ENCODE results near the gene CD52.
A peak's percentile ranks its signal among the peaks of the same experiment; 100 is the strongest.

Gene CD52, protein sequence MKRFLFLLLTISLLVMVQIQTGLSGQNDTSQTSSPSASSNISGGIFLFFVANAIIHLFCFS

DNA sequence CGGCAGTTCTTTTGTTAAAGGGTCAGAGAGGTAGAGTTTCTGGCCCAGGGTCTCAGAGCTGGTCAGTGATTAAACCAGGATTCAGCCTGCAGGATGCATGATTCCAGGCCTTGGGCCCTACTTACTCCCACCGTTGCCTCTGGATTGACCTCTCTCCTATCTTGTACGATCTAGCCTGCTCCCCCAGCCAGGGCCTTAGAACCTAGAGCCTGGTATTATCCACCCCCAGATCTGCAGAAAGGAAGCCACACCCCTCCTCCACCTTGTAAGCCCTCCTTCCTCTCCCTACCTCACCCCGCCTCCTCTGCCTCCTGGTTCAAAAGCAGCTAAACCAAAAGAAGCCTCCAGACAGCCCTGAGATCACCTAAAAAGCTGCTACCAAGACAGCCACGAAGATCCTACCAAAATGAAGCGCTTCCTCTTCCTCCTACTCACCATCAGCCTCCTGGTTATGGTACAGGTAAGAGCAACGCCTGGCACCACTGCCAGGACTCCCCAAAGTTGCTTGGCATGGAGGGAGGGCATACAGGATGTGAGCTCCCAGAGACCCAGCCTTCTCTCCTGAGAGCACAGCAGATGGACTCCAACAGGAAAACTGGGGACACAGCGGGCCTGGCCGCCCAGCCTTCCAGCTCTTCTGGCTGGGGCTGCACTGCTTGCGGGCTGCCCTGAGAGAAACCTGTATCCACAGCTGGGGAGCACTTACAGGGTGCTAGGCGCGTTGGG lies at the start of gene CD52:
Gene CD52 (plus strand): TSS at position 347 of the 726 bp plus-strand sequence. CDS start 60 bp downstream, at position 407.
- peak; percentile 73 for DNase-seq

DNA sequence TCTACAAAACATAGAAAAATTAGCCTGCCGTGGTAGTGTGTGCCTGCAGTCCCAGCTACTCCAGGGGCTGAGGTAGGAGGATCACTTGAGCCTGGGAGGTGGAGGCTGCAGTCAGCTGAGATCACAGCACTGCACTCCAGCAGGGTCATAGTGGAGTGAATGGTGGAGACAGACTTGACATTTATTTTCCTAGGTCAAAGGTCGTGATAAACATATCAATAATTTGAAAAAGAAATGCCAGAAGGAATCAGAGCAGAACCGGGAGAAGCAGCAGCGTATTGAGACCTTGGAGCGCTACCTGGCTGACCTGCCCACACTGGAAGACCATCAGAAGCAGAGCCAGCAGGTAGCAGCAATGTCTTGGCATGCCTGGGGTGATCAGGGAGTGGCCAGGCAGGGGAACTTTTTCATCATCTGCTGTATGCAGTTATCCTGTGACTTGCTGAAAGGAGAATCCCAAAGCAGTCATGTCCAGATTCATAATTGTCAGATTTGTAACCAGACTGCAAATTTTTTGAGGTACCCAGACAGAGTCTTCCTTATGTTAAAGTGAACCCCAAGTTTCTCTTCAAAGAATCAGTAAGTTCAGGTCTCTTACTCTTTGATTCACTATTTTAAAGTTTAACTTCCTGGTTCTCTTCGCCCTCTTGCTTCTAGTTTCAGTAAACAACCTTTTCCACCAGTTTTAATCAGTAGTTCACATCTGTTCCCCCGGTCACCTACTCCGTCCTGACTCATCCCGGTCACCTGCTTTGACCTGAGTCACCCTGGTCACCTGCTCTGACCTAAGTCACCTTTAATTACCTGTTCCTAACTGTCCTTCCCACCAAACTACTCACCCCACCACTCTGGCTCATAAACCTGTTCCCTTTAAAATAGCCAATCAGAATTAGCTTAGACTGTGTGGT lies 49.2 kb upstream of the CD52 start:
- no peak for DNase-seq

DNA sequence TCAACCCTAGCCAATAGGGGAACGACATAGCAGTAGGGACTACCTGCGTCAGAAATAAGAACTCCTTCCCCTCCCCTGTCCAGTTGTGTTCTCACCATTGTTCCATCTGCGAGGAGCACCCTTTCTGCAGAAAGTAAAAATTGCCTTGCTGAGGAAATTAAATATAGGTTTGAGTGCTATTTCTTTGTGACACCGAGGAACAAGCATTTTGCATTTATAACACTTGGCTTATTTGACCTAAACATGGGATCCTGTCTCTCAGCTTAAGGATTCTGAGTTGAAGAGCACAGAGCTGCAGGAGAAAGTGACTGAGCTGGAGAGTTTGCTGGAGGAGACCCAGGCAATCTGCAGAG lies 48.6 kb upstream of the CD52 start:
- no peak for DNase-seq

DNA sequence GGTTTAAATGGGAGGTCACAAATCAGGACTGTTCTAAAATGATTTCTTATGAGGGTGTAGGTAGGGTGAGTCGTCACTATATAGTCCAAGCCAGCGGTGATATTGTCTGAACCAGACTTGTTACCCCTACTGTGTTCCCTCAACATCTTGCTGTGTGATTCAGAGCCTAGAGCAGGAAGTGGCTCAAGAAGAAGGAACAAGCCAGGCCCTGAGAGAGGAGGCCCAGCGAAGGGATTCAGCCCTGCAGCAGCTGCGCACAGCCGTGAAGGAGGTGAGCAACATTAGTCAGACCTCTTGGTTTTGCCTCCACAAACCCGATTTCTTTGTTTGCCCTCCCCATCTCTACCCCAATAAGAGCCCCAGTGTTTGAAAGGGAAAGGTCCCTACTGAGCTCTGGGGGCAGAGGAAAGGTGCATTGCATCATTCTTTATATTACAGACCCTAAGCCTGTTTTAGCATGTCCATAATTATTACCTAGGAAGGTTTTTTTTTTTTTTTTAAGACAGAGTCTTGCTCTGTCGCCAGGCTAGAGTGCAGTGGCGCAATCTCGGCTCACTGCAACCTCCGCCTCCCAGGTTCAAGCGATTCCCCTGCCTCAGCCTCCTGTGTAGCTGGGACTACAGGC lies 42.8 kb upstream of the CD52 start:
- DNase-seq, result no peak

DNA sequence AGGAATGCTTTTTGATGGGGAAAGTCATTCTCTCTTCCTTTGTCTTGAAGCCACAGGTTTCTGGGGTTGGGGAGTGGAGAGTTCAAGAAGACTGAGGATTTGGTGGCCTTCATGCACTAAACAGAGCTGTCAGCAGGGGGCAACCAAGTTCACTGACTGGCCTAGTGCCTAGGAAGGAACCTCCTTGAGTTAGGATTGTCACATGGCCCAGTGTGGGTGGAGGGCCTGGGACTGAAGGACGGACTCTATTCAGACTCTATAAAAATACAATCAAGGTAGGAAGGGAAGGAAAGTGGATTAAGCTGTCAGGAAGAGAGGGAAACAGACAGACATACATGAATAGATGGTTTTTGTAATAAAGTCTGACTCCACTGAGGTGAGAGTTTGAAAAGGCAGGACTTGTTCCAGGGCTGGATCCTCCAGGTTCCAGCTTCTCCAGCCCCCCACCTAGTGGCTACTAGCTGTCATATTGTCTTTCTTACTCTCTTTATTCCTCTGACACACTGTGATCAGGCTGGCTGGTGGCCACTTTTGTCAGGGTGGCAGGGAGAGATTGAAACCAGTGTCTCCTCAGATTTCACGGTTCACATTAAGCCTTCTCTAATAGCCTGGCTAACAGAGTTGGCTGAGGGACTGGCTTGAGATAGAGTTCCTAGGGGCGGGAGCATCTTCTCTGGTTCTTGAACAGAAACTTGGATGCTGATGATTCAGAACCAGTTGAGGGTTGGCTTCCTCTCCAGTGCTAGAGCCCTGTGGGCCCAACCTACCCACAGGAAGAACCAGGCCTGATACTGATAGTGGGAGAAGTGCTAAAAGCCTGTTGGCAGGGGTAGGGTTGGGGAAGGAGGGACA lies 42.0 kb upstream of the CD52 start:
- peak; percentile 78 for DNase-seq

DNA sequence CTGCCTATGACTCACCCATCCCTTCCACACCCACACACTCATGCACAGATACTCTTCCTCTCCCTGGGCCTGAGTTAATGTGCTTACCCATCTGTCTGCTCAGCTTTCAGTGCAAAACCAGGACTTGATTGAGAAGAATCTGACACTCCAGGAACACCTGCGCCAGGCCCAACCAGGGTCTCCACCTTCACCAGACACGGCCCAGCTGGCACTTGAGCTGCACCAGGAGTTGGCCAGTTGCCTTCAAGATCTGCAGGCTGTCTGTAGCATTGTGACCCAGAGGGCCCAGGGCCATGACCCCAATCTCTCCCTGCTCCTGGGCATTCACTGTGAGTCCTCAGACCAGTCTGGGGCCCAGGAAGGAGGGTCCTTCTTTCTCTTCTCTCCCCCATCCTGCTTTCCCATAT lies 41.3 kb upstream of the CD52 start:
- DNase-seq, result no peak

DNA sequence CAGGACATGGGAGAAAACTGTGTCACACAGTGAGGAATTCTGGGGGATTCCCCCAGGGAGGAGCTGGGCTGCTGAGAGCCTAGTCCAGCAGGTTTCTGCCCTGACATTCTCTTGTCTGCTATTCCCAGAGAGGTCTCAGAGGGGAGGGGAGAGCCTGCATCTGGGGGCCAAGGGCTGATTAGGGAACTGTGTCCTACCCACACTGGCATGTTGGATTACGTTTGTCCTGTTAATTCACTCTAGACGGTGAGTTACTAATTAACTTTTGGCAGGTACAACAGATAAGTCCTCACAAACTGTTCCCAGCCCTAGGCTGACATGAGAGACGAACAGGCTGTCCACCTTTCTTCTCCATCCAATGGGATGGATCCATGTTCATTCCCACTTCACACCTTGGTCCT lies 40.5 kb upstream of the CD52 start:
- DNase-seq, result no peak

DNA sequence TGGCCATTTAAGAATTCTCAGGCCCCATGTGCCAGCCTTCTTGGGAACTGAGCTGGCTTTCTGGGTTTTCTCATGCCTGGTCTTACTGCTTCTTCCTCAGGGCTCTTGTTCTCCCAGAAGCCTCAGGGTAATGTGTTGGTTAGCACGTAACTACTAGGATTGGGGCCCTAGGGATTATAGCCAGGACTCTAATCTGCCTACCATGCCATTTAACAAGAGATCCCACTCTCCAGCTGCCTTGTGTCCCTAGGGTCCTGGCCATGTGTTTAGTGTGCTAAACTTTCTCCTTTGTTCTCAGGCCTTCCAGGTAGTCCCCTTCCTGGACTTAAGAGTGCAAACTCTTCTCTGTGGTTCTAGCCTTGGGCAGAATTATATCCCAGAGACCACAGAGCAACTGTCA lies 40.0 kb upstream of the CD52 start:
- DNase-seq, result no peak

DNA sequence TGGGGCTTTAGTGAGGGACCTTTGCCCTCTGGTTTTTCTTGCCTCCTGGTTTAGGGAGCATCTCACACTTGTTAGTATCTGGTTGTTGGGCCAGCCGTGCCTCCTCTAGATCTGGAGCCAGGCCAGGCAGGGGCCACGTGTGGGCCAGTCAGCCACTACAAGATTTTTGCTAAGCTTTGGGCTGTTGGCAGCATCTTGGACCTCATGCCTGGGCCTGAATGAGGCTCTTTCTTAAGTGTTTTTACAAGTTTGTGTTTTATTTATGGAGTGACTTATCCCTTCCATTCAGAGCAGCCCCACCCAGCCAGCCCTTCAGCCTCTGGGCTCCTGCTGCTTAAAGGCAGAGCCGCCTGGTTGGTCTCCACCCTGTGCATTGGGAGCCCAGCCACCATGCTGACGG lies 39.5 kb upstream of the CD52 start:
- DNase-seq, result no peak

DNA sequence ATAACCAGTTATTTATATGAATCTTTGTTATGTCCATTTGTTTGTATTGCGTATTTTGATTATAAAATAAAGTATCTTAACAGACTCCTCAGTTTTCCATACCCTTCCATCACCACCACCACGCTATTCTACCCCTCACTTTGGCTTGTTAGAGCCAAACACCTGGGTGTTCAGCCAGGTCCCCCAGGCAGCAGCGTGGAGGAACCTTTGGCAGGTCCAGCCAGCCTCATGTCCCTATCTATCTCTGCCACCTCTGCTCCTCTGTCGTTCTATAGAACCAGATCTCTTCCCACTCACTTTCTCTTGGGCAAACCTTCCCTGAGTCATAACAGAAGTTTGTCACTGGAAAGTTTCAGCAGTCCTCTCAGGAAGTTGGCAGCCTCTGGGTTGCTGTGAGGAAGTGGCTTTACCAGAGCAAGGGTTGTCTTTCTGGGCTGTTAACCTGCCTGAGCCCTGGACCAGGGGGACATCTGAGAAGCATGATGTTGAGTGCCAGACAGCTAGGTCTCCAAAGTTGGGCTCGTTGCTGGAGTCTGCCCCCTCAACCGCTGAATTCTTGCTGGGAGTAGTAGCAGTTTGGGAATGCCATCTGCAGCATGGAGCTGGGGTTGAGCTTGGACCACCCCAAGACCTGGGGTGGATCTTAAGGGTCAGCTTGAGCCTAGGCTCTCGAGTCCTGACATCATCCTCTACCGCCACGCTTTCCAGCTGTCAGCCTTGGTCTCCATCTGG lies 38.9 kb upstream of the CD52 start:
- DNase-seq, result peak; percentile 58

DNA sequence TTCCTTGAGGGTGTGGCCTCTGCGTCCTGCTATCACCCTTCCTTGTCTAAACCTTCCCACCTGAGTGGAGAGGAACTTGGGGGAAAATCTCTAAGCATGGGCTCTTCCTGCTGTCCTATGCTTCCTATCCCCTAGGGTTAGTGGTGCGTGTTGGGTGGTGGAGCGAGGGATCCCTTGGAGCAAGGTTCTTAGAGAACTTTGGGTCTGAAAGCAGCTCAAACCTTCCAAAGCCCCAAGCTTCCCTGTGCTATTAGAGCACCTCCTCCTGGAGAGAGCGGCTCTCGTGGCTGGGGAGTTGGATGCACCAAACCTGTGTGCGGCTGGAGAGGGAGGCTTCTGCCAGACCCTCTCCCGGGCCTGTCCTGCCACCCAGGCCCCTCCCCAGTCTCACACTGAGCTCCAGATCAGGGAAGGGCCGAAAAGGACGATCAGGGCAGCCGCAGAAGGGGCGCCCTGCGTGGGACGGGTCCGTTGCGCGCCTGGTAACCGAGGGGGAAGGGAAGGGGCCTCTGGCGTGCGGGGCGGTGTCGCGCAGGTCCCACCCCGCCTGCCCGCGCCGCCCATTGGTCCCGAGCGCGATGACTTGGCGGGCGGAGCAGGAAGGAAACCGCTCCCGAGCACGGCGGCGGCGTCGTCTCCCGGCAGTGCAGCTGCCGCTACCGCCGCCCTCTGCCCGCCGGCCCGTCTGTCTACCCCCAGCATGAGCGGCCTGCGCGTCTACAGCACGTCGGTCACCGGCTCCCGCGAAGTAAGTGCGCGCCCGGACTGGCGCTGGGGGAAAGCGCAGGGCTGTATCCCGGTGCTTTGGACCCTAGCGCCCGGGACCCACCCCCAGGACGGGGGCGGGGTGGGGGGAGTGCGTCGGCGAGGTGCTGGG lies 38.1 kb upstream of the CD52 start, which contains the start of gene SH3BGRL3:
Gene SH3BGRL3 (plus strand): TSS at position 631 of the 877 bp plus-strand sequence. CDS start 70 bp downstream, at position 701.
- DNase-seq, result peak; percentile 84

DNA sequence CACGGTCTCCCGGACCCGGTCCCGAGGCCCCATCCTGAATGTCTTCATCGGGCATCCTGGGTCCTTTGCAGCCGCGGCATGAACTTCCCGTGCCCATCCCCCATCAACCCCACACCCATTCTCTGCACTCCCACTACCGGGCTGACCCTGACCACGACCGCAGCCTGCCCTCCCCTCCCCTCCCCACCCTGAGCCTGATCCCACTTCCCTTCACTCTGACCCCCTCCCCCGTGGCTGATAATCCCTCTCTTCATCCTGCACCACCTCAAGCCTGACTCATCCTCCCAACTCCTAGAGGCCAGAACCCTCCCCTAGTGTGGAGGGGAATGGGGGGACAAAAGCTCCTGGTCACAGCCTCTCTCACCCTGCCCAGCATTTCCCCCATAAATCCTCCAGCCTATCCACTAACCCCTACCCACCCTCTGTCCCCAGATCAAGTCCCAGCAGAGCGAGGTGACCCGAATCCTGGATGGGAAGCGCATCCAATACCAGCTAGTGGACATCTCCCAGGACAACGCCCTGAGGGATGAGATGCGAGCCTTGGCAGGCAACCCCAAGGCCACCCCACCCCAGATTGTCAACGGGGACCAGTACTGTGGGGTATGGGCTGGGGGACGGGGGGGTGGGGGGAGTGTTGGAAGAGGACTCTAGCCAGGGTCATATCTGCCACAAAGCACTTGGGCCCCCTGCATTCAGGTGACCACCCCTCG lies 37.3 kb upstream of the CD52 start:
- no peak for DNase-seq

DNA sequence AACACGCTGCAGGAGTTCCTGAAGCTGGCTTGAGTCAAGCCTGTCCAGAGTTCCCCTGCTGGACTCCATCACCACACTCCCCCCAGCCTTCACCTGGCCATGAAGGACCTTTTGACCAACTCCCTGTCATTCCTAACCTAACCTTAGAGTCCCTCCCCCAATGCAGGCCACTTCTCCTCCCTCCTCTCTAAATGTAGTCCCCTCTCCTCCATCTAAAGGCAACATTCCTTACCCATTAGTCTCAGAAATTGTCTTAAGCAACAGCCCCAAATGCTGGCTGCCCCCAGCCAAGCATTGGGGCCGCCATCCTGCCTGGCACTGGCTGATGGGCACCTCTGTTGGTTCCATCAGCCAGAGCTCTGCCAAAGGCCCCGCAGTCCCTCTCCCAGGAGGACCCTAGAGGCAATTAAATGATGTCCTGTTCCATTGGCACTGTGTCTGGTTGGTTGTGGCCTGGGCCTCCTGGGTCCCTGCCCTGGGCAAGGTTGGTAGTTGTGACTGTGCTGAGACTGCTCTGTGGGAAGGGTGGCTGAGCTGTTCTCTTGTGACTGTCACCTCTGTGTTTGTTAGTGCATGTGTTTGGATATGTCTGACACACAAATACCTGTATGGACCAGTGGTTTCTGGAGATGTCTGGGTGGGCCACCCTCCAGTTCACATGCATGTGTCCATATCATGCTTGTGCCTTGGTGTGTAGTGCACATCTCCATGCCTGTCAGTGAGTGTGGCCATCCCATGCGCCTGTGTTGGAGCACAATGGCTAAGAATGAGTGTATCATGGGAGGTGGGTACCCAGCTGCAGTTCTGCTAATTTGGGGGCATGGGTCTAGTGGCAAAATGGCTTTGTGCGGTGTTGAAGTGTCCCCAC lies 36.4 kb upstream of the CD52 start:
- no peak for DNase-seq

DNA sequence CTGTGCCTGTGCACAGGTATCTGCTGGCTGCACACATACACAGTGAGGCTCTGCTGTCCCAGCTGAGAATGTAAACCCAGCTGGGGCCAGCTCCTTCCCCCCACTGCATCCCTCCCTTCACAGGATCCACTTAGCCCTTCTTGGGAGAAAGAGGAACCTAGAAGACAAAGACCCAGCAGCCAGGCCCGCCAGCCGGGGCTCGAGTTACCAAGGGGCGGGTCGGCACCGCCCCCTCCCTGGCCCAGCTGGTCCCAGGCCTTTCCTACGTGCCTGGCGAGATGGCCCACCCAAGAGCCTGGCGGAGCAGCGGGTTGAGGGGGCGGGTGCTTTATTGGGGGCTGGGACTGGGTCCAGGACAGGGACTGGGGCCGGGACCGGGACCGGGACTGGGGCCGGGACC lies 35.8 kb upstream of the CD52 start:
- no peak for DNase-seq

DNA sequence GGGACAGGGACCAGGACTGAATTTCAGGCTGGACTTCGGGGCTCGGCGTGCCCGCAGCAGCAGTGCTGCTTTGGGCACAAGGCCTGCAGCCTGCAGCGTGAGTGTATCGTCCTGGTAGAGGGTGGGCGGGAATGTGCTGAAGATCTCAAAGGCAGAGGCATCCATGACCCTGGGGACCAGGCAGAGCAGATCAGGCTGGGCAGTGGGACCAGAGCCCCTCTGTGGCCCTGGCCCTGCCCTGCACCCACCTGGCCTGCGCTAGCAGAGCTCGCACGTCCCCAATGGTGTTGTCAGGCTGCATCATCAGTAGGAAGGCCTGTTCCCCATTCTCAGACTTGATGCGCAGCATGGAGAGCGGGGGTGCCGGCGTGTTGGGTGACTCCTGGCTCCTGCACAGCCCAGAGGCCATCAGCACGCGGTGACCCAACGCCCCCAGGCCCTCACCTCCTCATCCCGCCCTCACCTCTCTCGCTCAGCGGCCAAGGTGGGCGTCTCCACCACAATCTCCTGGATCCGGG lies 35.3 kb upstream of the CD52 start:
- no peak for DNase-seq

DNA sequence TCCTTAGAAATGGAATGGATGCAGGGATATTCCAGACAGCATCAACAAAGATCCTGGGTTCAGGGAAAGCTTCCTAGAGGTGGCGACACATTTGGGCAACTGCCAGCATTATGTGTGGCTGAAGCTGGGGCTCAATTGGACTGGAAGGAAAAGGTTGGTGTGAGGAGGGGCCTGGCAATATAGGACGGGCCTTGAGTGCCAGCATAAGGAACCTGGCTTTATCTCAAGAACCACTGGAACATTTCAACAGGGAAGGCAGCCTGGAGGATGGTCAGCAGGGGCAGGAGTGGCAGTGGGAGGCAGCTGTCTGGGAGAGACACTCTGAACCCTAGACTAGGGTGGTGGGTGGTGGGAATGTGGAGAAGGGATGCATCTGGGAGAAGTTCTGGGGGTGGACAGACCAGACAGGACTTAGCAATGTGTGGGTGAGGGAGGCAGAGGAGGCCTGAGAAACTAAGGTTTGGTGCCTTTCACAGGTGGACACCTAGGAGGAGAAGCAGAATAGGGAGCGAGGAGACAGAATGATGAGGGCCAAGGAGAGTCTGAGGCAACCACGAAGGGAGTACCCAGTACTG lies 34.4 kb upstream of the CD52 start:
- DNase-seq, result no peak

DNA sequence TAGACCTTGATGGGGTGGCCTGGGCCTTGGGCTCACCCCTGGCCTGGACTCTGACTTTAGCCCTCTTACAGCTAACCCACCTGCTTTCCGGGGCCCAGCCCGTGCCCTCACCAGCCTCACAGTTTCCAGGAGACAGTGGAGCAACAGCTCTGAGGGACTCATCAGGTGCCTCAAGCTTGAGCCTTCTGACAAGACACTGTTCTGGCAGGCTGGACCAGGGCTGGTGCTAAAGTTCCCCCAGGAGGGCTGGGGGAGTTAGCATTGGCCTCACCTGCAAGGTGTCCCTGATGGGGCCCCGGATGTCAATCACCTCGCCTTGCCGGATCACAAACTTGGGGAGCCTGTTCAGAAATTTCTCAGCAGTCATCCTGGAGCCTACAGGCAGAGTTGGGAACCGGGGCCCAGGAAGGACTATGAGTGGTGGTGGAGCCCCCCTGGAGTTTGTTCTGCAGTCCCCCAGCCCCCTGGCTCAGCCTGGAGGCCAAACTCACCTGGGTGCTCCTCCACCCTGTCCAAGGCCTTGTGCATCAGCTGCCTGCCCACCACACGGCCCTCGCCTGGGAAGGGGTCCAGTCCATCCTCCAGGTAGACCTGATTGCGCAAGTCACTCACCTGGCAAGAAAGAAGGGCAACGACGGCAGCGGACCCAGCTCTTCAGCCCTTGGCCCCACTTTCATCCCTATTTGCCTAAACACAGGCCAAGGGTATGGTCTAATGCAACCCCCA lies 33.7 kb upstream of the CD52 start:
- no peak for DNase-seq
